ENCODE measurements around the gene REV1. TPM values are rescaled to one million over a fixed set of nuclear protein-coding genes. Genes with fewer than 3 reads are reported as not detected.

REV1 gene
- total RNA-seq, 4 donors from 2014 or later: 54.7 to 84.4 (median 68.8) TPM

- Histone ChIP-seq H3K27me3 (no peaks in the 10 kb centered on the region), H3K4me3 (replicated peaks in 1 of 3) (no peak overlapping the region), H3K27ac (no peak overlapping the region), H3K9me3 (no peaks in the 10 kb centered on the region), H3K36me3 (peaks cover 11 to 19% of the 10 kb centered on the region in 2 donors), H3K4me1 (no peaks in the 10 kb centered on the region)
- intact Hi-C loops (cut with DNase I): loop anchor here (10.0 kb wide), 1 partner anchor 70 kb away; the partner anchor contains the start of gene REV1
- TF ChIP-seq POLR2A (IDR thresholded peaks at IDR 0.05): no peak
- no peak for TF ChIP-seq CTCF (IDR thresholded peaks at IDR 0.05)
- no peak for DNase-seq
Observed at GRCh38 chr2:99424371-99424770, 65.4 kb downstream of the REV1 start.

- Histone ChIP-seq H3K4me3 (replicated peaks in 1 of 3) (no peak overlapping the region), H3K36me3 (peaks cover 5 to 20% of the 10 kb centered on the region in 2 donors), H3K27me3 (no peaks in the 10 kb centered on the region), H3K4me1 (no peaks in the 10 kb centered on the region), H3K9me3 (no peaks in the 10 kb centered on the region), H3K27ac (no peak overlapping the region)
- TF ChIP-seq POLR2A (IDR thresholded peaks at IDR 0.05) (no peak), CTCF (IDR thresholded peaks at IDR 0.05) (no peak)
- WGBS, 2 donors: 67 to 71% methylated on average over 3 of the region's 3 CpGs
- intact Hi-C loops (cut with DNase I): loop anchor here (10.0 kb wide), 1 partner anchor 72 kb away; the partner anchor contains the start of gene REV1
- no peak for DNase-seq
Observed at GRCh38 chr2:99422599-99422998, 67.2 kb downstream of the REV1 start.

- Histone ChIP-seq H3K9me3 (no peaks in the 10 kb centered on the region), H3K27ac (no peak overlapping the region), H3K36me3 (peaks cover 11 to 25% of the 10 kb centered on the region in 2 donors), H3K27me3 (no peaks in the 10 kb centered on the region), H3K4me3 (replicated peaks in 1 of 3) (no peak overlapping the region), H3K4me1 (no peaks in the 10 kb centered on the region)
- intact Hi-C loops (cut with DNase I): loop anchor here (10.0 kb wide), 1 partner anchor 73 kb away; the partner anchor contains the start of gene REV1
- DNase-seq: no peak
- 95% methylated on average over 5 of the region's 5 CpGs for WGBS, 2 donors
- no peak for TF ChIP-seq POLR2A (IDR thresholded peaks at IDR 0.05)
- no peak for TF ChIP-seq CTCF (IDR thresholded peaks at IDR 0.05)
Observed at GRCh38 chr2:99421469-99421868, 68.3 kb downstream of the REV1 start.

- H3K4me1 ChIP-seq: no peaks in the 10 kb centered on the region
- no peaks in the 10 kb centered on the region for H3K9me3 ChIP-seq
- H3K27me3 ChIP-seq: no peaks in the 10 kb centered on the region
- H3K4me3 ChIP-seq (replicated peaks in 1 of 3): no peak overlapping the region
- 80 to 81% methylated on average over 5 of the region's 5 CpGs for WGBS, 2 donors
- intact Hi-C loops (cut with DNase I): loop anchor here (10.0 kb wide), 1 partner anchor 74 kb away; the partner anchor contains the start of gene REV1
- peaks cover 12 to 25% of the 10 kb centered on the region in 2 donors for H3K36me3 ChIP-seq
- no peak for TF ChIP-seq POLR2A (IDR thresholded peaks at IDR 0.05)
- TF ChIP-seq CTCF (IDR thresholded peaks at IDR 0.05): no peak
- H3K27ac ChIP-seq: no peak overlapping the region
- no peak for DNase-seq
Observed at GRCh38 chr2:99420751-99421299, 69.0 kb downstream of the REV1 start.

GRCh38 chr2:99420031-99420430 is 69.8 kb downstream of the REV1 start:
- no peak overlapping the region for H3K27ac ChIP-seq
- H3K4me1 ChIP-seq: no peaks in the 10 kb centered on the region
- intact Hi-C loops (cut with DNase I): loop anchor here (10.0 kb wide), 1 partner anchor 75 kb away; the partner anchor contains the start of gene REV1
- H3K27me3 ChIP-seq: no peaks in the 10 kb centered on the region
- H3K36me3 ChIP-seq: peaks cover 12 to 29% of the 10 kb centered on the region in 2 donors
- DNase-seq: no peak
- no peaks in the 10 kb centered on the region for H3K9me3 ChIP-seq
- TF ChIP-seq POLR2A (IDR thresholded peaks at IDR 0.05) (no peak), CTCF (IDR thresholded peaks at IDR 0.05) (no peak)
- H3K4me3 ChIP-seq (replicated peaks in 1 of 3): no peak overlapping the region
- 90% methylated on average over 1 of the region's 1 CpG for WGBS, 2 donors

All from thyroid gland (tissue), 4 donors.